ENCODE data around the gene PLCL2. TPM values are rescaled to one million over a fixed set of nuclear protein-coding genes. Genes with fewer than 3 reads are reported as not detected.

PLCL2 gene
- total RNA-seq, 1 experiment from 2014 or later: 3.0 TPM

GRCh38 chr3:17014709-17015108 lies 130.0 kb downstream of the PLCL2 start:
- no peak for ATAC-seq
- TF ChIP-seq TCF7L2 (IDR thresholded peaks at IDR 0.05; ENCODE audit: low read depth, low read length) (no peak), SIN3A (IDR thresholded peaks at IDR 0.05; ENCODE audit: borderline replicate concordance, insufficient read depth, low read depth, low read length) (no peak), REST (IDR thresholded peaks at IDR 0.05; ENCODE audit: insufficient read depth in 1 of 2, low read depth in 2 of 2, low read length in 1 of 2) (no peak), CTCF (IDR thresholded peaks at IDR 0.05) (no peak), POLR2AphosphoS5 (IDR thresholded peaks at IDR 0.05; ENCODE audit: low read depth, low read length) (no peak)
- Histone ChIP-seq H3K4me3 (ENCODE audit: low read depth in 2 of 2, low read length in 2 of 2) (no peak overlapping the region), H3K27ac (ENCODE audit: low read length) (no peak overlapping the region), H3K27me3 (ENCODE audit: control insufficient read depth, insufficient read depth, low read length) (no peaks in the 10 kb centered on the region), H3K9me3 (ENCODE audit: control insufficient read depth, insufficient read depth, low read depth, low read length) (no peaks in the 10 kb centered on the region), H3K36me3 (ENCODE audit: control insufficient read depth, insufficient read depth, low read length) (no peaks in the 10 kb centered on the region), H3K4me1 (ENCODE audit: control insufficient read depth, insufficient read depth, low read length) (no peaks in the 10 kb centered on the region)
- no peak for DNase-seq (ENCODE audit: low read depth, low spot score)
- no TSS peak for BruUV-seq (replicated peaks)
- CTCF ChIA-PET: no interaction called here
- POLR2A ChIA-PET: no interaction called here
- in situ Hi-C loops (cut with HindIII; ENCODE audit: low pct_unique_long_range_greater_than_20kb, low sequenced_read_pairs) (no loop called here), intact Hi-C loops (cut with micrococcal nuclease; ENCODE audit: unreplicated experiment) (no loop called here)

GRCh38 chr3:17021614-17022013 lies 136.9 kb downstream of the PLCL2 start:
- DNase-seq (ENCODE audit: low read depth, low spot score): no peak
- intact Hi-C loops (cut with micrococcal nuclease; ENCODE audit: unreplicated experiment) (no loop called here), in situ Hi-C loops (cut with HindIII; ENCODE audit: low pct_unique_long_range_greater_than_20kb, low sequenced_read_pairs) (no loop called here)
- BruUV-seq (replicated peaks): no TSS peak
- Histone ChIP-seq H3K9me3 (ENCODE audit: control insufficient read depth, insufficient read depth, low read depth, low read length) (no peaks in the 10 kb centered on the region), H3K27ac (ENCODE audit: low read length) (no peak overlapping the region), H3K36me3 (ENCODE audit: control insufficient read depth, insufficient read depth, low read length) (no peaks in the 10 kb centered on the region), H3K4me1 (ENCODE audit: control insufficient read depth, insufficient read depth, low read length) (no peaks in the 10 kb centered on the region), H3K4me3 (ENCODE audit: low read depth in 2 of 2, low read length in 2 of 2) (no peak overlapping the region), H3K27me3 (ENCODE audit: control insufficient read depth, insufficient read depth, low read length) (no peaks in the 10 kb centered on the region)
- POLR2A ChIA-PET: no interaction called here
- CTCF ChIA-PET: interaction anchor here (0.7 kb wide), 1 partner anchor 848 kb away, joined by 10 read pairs; no protein-coding TSS in a partner anchor
- ATAC-seq: no peak
- no peak for TF ChIP-seq SIN3A (IDR thresholded peaks at IDR 0.05; ENCODE audit: borderline replicate concordance, insufficient read depth, low read depth, low read length)

GRCh38 chr3:17023006-17023664 lies 138.4 kb downstream of the PLCL2 start:
- no peaks in the 10 kb centered on the region for H3K9me3 ChIP-seq (ENCODE audit: control insufficient read depth, insufficient read depth, low read depth, low read length)
- TF ChIP-seq POLR2AphosphoS5 (IDR thresholded peaks at IDR 0.05; ENCODE audit: low read depth, low read length): no peak
- TF ChIP-seq TCF7L2 (IDR thresholded peaks at IDR 0.05; ENCODE audit: low read depth, low read length): no peak
- no peak for TF ChIP-seq CTCF (IDR thresholded peaks at IDR 0.05)
- TF ChIP-seq REST (IDR thresholded peaks at IDR 0.05; ENCODE audit: insufficient read depth in 1 of 2, low read depth in 2 of 2, low read length in 1 of 2): no peak
- TF ChIP-seq SIN3A (IDR thresholded peaks at IDR 0.05; ENCODE audit: borderline replicate concordance, insufficient read depth, low read depth, low read length): no peak
- H3K4me1 ChIP-seq (ENCODE audit: control insufficient read depth, insufficient read depth, low read length): no peaks in the 10 kb centered on the region
- no peaks in the 10 kb centered on the region for H3K27me3 ChIP-seq (ENCODE audit: control insufficient read depth, insufficient read depth, low read length)
- intact Hi-C loops (cut with micrococcal nuclease; ENCODE audit: unreplicated experiment): no loop called here
- H3K36me3 ChIP-seq (ENCODE audit: control insufficient read depth, insufficient read depth, low read length): no peaks in the 10 kb centered on the region
- in situ Hi-C loops (cut with HindIII; ENCODE audit: low pct_unique_long_range_greater_than_20kb, low sequenced_read_pairs): no loop called here
- ChIA-PET POLR2A (no interaction called here), CTCF (no interaction called here)
- BruUV-seq (replicated peaks): no TSS peak
- H3K4me3 ChIP-seq (ENCODE audit: low read depth in 2 of 2, low read length in 2 of 2): no peak overlapping the region
- ATAC-seq (no peak), DNase-seq (ENCODE audit: low read depth, low spot score) (no peak)
- H3K27ac ChIP-seq (ENCODE audit: low read length): no peak overlapping the region

Measured in Panc1 (cell line).